ENCODE data around the gene COL21A1.

The COL21A1 gene

GRCh38 chr6:56073761-56074160, 173.6 kb downstream of the COL21A1 start:
- TF ChIP-seq ATF2 (tag by site-specific recombination; IDR thresholded peaks at IDR 0.05; ENCODE audit: low read depth) (no peak), ZNF311 (tag by site-specific recombination; IDR thresholded peaks at IDR 0.05; ENCODE audit: borderline replicate concordance) (no peak), ZNF140 (tag by site-specific recombination; IDR thresholded peaks at IDR 0.05) (no peak), ZNF132 (tag by site-specific recombination; IDR thresholded peaks at IDR 0.05; ENCODE audit: borderline replicate concordance) (no peak), KLF16 (tag by site-specific recombination; IDR thresholded peaks at IDR 0.05) (no peak), MEIS1 (CRISPR knock-in tag; IDR thresholded peaks at IDR 0.05; ENCODE audit: borderline replicate concordance) (no peak), EGR2 (tag by site-specific recombination; IDR thresholded peaks at IDR 0.05; ENCODE audit: low read depth) (no peak), SETDB1 (IDR thresholded peaks at IDR 0.05; ENCODE audit: insufficient read length, low read length) (no peak), ZSCAN23 (tag by site-specific recombination; IDR thresholded peaks at IDR 0.05) (no peak), ZNF843 (tag by site-specific recombination; IDR thresholded peaks at IDR 0.05) (no peak)
- TF ChIP-seq, protein P1, sequence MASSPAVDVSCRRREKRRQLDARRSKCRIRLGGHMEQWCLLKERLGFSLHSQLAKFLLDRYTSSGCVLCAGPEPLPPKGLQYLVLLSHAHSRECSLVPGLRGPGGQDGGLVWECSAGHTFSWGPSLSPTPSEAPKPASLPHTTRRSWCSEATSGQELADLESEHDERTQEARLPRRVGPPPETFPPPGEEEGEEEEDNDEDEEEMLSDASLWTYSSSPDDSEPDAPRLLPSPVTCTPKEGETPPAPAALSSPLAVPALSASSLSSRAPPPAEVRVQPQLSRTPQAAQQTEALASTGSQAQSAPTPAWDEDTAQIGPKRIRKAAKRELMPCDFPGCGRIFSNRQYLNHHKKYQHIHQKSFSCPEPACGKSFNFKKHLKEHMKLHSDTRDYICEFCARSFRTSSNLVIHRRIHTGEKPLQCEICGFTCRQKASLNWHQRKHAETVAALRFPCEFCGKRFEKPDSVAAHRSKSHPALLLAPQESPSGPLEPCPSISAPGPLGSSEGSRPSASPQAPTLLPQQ (tag by site-specific recombination; IDR thresholded peaks at IDR 0.05) = no peak
- TF ChIP-seq, protein P2, sequence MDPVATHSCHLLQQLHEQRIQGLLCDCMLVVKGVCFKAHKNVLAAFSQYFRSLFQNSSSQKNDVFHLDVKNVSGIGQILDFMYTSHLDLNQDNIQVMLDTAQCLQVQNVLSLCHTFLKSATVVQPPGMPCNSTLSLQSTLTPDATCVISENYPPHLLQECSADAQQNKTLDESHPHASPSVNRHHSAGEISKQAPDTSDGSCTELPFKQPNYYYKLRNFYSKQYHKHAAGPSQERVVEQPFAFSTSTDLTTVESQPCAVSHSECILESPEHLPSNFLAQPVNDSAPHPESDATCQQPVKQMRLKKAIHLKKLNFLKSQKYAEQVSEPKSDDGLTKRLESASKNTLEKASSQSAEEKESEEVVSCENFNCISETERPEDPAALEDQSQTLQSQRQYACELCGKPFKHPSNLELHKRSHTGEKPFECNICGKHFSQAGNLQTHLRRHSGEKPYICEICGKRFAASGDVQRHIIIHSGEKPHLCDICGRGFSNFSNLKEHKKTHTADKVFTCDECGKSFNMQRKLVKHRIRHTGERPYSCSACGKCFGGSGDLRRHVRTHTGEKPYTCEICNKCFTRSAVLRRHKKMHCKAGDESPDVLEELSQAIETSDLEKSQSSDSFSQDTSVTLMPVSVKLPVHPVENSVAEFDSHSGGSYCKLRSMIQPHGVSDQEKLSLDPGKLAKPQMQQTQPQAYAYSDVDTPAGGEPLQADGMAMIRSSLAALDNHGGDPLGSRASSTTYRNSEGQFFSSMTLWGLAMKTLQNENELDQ (tag by site-specific recombination; IDR thresholded peaks at IDR 0.05; ENCODE audit: low read depth) = no peak
- TF ChIP-seq, protein P3, sequence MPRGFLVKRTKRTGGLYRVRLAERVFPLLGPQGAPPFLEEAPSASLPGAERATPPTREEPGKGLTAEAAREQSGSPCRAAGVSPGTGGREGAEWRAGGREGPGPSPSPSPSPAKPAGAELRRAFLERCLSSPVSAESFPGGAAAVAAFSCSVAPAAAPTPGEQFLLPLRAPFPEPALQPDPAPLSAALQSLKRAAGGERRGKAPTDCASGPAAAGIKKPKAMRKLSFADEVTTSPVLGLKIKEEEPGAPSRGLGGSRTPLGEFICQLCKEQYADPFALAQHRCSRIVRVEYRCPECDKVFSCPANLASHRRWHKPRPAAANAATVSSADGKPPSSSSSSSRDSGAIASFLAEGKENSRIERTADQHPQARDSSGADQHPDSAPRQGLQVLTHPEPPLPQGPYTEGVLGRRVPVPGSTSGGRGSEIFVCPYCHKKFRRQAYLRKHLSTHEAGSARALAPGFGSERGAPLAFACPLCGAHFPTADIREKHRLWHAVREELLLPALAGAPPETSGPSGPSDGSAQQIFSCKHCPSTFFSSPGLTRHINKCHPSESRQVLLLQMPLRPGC (tag by site-specific recombination; IDR thresholded peaks at IDR 0.05) = no peak
- H3K36me3 ChIP-seq (ENCODE audit: control insufficient read depth in 2 of 2, insufficient read depth in 1 of 2, low read length in 2 of 2) = no peaks in the 10 kb centered on the region
- POLR2A ChIA-PET = no interaction called here

GRCh38 chr6:56073315-56073714, 174.1 kb downstream of the COL21A1 start:
- Histone ChIP-seq H3K36me3 (ENCODE audit: control insufficient read depth in 2 of 2, insufficient read depth in 1 of 2, low read length in 2 of 2) (no peaks in the 10 kb centered on the region), H3K27ac (ENCODE audit: extremely low read depth, low read depth, low read length) (no peak overlapping the region), H3K9me3 (ENCODE audit: control insufficient read depth, insufficient read depth, low read depth, low read length) (no peaks in the 10 kb centered on the region; the same call in 1 of the 2 replicates), H3K4me3 (ENCODE audit: low read depth, low read length) (no peak overlapping the region), H3K4me1 (ENCODE audit: control insufficient read depth, insufficient read depth, low read length) (no peaks in the 10 kb centered on the region)
- ChIA-PET CTCF (interaction anchor here (0.5 to 0.7 kb wide), 2 partner anchors 20 to 134 kb away, joined by 3 read pairs; no protein-coding TSS in a partner anchor), POLR2A (no interaction called here)
- TF ChIP-seq ZNF138 (tag by site-specific recombination; IDR thresholded peaks at IDR 0.05; ENCODE audit: borderline replicate concordance) (no peak), SCRT2 (tag by site-specific recombination; IDR thresholded peaks at IDR 0.05) (no peak), ZNF791 (tag by site-specific recombination; IDR thresholded peaks at IDR 0.05) (no peak), ZNF585B (tag by site-specific recombination; IDR thresholded peaks at IDR 0.05) (no peak), ZBTB8A (tag by site-specific recombination; IDR thresholded peaks at IDR 0.05) (no peak), ZFHX2 (tag by site-specific recombination; conservative IDR thresholded peaks at IDR 0.05) (no peak), ZNF114 (tag by site-specific recombination; IDR thresholded peaks at IDR 0.05) (no peak), EGR2 (tag by site-specific recombination; IDR thresholded peaks at IDR 0.05; ENCODE audit: low read depth) (no peak), ZBTB44 (tag by site-specific recombination; IDR thresholded peaks at IDR 0.05) (no peak)
- TF ChIP-seq, protein P4, sequence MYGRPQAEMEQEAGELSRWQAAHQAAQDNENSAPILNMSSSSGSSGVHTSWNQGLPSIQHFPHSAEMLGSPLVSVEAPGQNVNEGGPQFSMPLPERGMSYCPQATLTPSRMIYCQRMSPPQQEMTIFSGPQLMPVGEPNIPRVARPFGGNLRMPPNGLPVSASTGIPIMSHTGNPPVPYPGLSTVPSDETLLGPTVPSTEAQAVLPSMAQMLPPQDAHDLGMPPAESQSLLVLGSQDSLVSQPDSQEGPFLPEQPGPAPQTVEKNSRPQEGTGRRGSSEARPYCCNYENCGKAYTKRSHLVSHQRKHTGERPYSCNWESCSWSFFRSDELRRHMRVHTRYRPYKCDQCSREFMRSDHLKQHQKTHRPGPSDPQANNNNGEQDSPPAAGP (tag by site-specific recombination; IDR thresholded peaks at IDR 0.05) = no peak

More at GRCh38 chr6:56073761-56074160, 173.6 kb downstream of the COL21A1 start:
- Histone ChIP-seq H3K27ac (ENCODE audit: extremely low read depth, low read depth, low read length) (no peak overlapping the region), H3K4me3 (ENCODE audit: low read depth, low read length) (no peak overlapping the region), H3K4me1 (ENCODE audit: control insufficient read depth, insufficient read depth, low read length) (no peaks in the 10 kb centered on the region), H3K9me3 (ENCODE audit: control insufficient read depth, insufficient read depth, low read depth, low read length) (no peaks in the 10 kb centered on the region; the same call in 1 of the 2 replicates)
- CTCF ChIA-PET = interaction anchor here (0.5 to 0.7 kb wide), 3 partner anchors 20 to 134 kb away, joined by 3 read pairs; no protein-coding TSS in a partner anchor

Data from HEK293 (cell line).